Activated CD8-positive, alpha-beta memory T cell treated with anti-CD3 and anti-CD28 coated beads for 48 hours (primary cell): ENCODE measurements around the gene TAF11.
"Not testable (repeated sequence)": the region's sequence is repeated elsewhere in the genome, so short reads cannot be mapped to it uniquely, and the experiment has no call there.

Source experiments
- DNase-seq, 3 experiments: peaks; one replicate each; pipeline ENCODE4 v3.0.0-alpha.2; 2020; ENCODE audit warnings: low read depth in 2 of 3, low spot score in 2 of 3

Gene TAF11

DNA sequence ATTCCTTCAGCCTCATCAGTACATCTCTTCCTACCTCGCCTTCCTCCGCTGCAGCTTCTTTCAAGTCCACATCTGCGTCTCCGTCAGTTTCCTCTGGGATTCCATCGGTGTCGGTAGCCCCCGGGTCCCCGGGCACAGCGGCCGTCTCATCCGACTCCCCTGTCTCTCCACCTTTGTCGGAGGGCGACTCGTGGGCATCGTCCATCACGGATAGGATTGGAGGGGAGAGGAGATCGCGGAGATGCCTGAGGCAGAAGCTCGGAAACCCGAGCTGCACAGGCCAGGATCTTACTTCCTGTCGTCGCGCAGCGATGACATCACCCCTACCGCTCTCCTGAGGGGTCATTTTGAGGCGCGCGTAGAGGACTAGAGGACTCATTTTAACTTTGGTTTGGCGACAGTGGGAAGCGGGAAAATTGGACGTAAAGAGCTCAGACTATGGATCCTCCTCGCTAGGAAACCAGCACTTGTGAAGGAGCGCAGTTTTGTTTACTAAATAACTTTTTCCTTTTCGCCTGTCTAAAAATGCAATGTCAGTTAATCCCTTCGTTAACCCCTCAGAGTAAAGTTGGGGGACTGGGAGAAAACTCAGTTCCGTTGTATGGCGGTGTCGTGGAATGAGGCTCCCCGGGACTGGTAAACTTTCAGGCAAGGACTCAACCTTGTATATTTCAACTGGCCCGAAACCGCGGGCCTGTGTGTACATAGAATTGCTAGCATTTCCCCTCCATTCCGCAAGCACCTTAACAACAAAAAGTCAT, at the start of gene TAF11:
Gene TAF11, minus strand, starts transcription at position 290 of the 761 bp plus-strand sequence. Its CDS starts 85 bp downstream, at position 205.
- peak; percentile 74 to 85 (median 76) for DNase-seq

DNA sequence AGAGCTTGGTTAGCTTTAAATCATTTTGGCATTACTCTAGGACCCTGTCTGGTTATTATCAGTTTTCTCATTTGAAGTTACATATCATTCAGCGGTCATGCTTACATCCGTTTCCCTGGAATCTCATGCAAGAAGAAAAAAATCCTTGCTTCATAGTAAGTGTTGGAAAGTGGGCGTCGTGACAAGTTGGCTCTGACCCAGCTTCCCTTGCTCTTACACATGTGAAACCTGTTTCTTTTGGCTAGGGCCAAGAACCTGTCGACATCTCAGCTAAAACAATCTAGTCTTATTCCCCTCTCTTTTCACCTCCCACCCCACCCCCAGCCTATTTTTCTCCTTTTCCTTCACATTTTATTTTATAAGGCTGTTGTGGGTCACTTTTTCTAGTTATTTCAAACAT, 46.7 kb upstream of the TAF11 start:
- no peak for DNase-seq

DNA sequence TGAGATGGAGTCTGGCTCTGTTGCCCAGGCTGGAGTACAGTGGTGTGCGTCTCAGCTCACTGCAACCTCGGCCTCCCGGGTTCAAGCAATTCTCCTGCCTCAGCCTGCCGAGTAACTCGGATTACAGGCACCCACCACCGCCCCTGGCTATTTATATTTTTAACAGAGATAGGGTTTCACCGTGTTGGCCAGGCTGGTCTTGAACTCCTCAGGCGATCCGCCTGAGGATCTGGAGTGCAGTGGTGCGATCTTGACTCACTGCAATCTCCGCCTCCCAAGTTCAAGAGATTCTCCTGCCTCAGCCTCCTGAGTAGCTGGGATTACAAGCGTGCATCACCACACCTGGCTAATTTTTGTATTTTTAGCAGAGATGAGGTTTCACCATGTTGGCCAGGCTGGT, 44.4 kb upstream of the TAF11 start:
- not testable (repeated sequence) for DNase-seq

DNA sequence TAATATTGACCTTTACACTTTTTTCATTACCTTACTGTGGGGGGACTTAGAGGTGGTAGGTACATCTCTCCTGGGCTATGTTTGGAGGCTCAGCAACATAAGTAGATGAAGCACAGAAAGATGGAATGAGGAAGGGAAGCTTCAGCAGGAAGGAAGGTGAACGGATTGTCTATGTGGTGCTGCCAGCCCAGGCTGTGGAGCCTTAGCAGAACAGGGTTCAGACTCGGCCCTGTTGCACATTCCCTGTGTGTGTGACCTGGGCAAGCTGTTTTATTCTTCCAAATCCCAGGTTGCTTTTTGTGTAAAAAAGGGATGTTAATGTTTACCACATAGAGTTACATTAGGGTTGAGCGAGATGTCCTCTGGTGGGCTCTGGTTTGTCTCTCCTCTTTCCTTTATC, 42.4 kb upstream of the TAF11 start:
- no peak for DNase-seq

DNA sequence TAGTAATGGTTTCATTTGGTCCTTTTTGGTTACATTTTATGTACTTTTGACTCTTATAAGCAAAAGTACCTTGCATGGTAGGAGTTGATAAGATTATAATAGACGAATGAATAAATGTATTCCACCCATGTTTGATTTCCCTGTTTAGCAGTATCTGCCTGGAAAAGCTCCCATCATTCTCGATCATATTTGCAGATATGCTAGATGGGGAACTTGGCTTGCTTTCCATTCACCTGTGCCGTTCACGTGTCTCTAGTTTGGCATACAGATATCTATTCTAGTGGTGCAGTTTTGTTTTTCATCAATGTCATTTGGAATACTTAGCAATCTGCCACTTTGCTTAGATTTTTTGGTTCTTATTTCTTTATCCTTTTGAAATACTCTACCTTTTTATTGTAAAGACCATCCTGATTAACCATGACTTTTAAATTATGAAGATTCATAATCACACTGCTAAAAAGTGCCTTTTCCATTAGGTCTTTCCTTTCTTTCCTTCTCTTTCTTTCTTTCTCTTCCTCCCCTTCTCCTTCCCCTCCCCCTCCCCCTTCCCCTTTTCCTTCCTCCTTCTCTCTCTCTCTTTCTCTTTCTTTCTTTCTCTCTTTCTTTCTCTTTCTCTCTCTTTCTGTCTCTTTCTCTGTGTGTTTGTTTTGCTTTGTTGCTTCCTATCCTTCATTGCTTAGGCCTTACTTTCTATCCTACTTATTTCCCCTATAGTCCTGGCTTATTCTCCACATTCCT, 41.6 kb upstream of the TAF11 start:
- no peak for DNase-seq

DNA sequence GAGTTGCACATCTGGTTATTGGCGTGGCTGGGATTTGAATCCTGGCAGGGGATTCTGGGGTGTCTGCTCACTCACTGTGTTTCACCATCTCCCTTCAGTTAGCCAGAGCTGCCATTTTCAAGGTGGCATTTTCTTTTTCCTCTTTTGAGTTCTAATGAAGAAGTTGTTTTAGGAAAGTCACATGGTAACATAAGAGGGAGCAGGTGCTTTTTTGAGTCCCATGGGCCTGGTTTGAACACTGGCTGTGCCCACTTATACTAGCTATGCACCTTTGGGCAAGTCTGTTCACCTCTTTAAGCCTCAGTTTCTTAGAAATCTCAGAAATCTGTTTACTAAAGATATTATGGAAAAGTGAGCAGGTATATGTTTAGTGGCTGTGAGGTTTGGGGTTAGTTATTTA, 40.9 kb upstream of the TAF11 start:
- DNase-seq: no peak

DNA sequence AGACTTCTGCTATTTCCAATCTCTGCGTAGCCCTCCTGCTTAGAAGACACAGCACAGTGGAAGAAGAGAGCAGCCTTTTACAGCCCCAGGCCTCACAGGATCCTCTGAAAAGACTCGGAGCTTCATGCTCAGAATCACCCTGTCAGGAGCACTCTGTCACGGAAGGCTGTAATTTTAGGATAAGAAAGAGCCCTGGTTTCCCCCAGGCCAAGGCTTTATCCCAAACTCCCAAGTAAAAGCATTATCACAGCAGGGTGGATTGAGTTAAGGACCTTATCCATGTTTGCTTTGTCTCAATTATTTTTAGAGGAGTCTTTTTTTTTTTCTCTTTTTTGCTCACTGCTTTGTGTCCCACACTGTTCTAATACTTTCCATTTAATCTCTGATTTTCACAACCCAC, 40.4 kb upstream of the TAF11 start:
- DNase-seq: no peak

GRCh38 chr6:34926655-34927054, 38.8 kb upstream of the TAF11 start:
- DNase-seq: no peak

- no peak for DNase-seq
Measured at GRCh38 chr6:34924831-34925625, 37.2 kb upstream of the TAF11 start.

GRCh38 chr6:34922177-34922663, 34.4 kb upstream of the TAF11 start:
- no peak for DNase-seq

DNA sequence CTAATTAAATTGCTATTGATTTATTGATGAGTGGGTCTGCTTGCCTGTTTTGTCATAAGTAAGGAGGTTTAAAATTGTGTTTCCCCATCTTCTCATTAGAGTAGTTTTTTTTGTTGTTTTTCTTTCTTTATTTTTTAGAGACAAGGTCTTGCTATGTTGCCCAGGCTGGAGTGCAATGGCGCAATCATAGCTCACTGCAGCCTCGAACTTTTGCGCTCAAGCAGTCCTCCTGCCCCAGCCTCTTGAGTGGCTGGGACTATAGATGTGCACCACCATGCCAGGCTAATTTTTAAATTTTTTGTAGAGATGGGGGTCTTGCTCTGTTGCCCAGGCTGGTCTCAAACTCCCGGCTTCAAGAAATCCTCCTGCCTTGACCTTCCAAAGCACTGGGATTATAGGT, 32.3 kb upstream of the TAF11 start:
- DNase-seq: no peak

DNA sequence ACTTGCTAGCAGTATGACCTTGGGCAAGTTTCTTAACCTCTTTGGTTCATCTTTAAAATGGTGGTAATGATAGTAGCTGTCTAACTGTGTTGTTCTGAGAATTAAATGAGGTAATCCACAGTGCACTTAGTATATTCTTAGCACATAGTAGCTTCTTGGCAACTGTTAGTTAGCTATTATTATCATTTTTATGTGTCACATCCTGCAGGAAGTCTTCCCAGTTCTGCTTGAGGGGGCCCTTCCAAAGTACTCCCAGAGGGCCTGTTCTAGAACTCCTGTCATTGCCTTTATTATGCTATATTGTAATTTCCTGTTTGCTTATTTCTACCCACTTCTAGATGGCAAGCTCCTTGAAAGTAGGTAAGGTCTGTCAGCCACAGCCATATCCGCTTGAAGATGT, 31.8 kb upstream of the TAF11 start:
- no peak for DNase-seq

- DNase-seq: no peak
Measured at GRCh38 chr6:34917626-34918285, 29.9 kb upstream of the TAF11 start.

DNA sequence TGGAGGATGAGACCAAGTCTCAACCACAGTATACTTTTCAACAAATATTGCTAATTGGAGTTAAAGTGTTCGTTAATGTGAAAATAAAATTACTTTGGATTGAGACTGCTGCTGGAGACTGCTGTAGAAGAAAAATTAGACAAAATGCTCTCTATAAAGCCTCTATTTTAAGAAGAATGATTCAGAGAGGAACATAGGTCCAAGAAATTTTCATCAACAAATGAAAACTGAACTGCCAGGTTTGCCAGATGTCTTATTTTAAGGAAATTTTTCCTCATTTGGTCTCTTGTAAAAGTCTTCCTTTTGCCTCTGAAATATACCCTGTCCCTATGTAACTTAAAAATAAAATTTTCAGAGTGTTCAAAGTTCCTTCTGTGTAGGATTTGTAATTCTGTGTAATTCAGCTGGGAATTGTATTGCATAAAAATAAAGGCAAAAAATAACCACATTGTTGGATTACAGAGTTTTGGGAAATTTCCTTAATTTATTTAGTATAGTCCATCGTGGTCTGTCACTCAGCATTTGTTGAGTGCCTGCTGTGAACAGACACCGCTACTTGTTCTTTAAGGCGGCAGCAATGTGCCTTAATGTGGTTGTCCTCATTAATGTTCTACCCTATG, 28.6 kb upstream of the TAF11 start:
- no peak for DNase-seq

- no peak for DNase-seq
Measured at GRCh38 chr6:34914358-34914757, 26.5 kb upstream of the TAF11 start.

- DNase-seq: peak in 1 of 3 experiments; percentile 2
Measured at GRCh38 chr6:34912715-34913464, 25.0 kb upstream of the TAF11 start.

DNA sequence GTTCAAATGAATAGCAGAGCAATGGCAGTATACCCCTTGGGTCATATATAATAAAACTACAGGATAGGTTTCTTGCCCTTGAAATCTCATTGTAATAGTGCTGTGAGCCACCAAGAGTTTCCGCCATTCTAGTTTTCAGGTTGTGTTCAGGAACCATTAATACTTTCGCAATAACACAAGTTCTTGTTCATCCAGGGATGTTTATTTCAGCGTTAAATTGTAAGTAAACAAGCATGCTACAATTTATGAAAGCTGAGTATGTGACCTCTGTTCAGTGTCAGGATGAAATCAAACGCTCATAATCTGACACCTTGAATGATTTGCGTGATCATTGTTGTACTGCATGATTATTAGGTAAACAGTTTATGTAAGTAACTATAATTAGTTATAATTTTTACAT, 24.0 kb upstream of the TAF11 start:
- DNase-seq: no peak

GRCh38 chr6:34909320-34909883, 21.6 kb upstream of the TAF11 start:
- DNase-seq: no peak

GRCh38 chr6:34908194-34908593, 20.4 kb upstream of the TAF11 start:
- DNase-seq: no peak

DNA sequence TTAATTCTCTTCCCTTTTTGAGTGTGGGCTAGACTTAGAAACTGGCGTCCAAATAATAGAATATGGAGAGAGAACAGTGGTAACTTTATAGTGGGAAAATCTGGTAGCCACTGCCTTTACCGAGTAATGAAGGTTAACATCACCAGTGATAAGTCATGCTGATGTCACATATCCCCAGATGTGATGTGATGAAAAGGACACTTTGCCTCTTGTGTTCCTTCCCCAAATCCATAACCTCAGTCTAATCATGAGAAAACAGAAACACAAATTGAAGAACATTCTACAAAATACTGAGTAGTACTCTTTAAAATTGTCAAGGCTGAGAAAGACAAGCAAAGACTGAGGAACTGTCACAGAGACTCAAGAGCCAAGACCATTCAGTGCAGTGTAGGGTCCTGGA, 19.0 kb upstream of the TAF11 start:
- no peak for DNase-seq
